Measurements from ENCODE around the gene DBH.

- TF ChIP-seq CTCF (IDR thresholded peaks at IDR 0.05), result no peak
- TF ChIP-seq POLR2A (IDR thresholded peaks at IDR 0.05), result no peak
Observed at GRCh38 chr9:133614056-133614455, 22.1 kb upstream of the DBH start.

Data from adrenal gland (tissue), 5 donors.